Duodenal mucosa (tissue), 2 donors: Measurements from ENCODE around the gene MATN1.
A peak's percentile ranks its signal among the peaks of the same experiment; 100 is the strongest.

Source experiments
- H3K27ac ChIP-seq: one replicate; pipeline ENCODE4 v1.7.0; 2013; ENCODE audit warnings: low read depth, low read length
- H3K27me3 ChIP-seq, 2 donors: one replicate each; pipeline ENCODE4 v1.7.0; 2013; ENCODE audit warnings: low read length in 2 of 2, control low read depth in 1 of 2; ENCODE audit not compliant: insufficient read depth in 2 of 2, control insufficient read depth in 1 of 2
- H3K36me3 ChIP-seq, 2 donors: one replicate each; pipeline ENCODE4 v1.7.0; 2013; ENCODE audit warnings: low read length in 2 of 2, control low read depth in 1 of 2; ENCODE audit not compliant: insufficient read depth in 2 of 2, control insufficient read depth in 1 of 2
- H3K4me1 ChIP-seq, 2 donors: one replicate each; pipeline ENCODE4 v1.7.0; 2013; ENCODE audit warnings: low read length in 2 of 2, control low read depth in 1 of 2; ENCODE audit not compliant: insufficient read depth in 2 of 2, control insufficient read depth in 1 of 2
- H3K4me3 ChIP-seq, 2 donors: one replicate each; pipeline ENCODE4 v1.7.0; 2013; ENCODE audit warnings: low read length in 2 of 2, low read depth in 1 of 2
- H3K9ac ChIP-seq, 2 donors: one replicate each; pipeline ENCODE4 v1.7.0; 2013; ENCODE audit warnings: low read length in 2 of 2, low read depth in 1 of 2
- H3K9me3 ChIP-seq, 2 donors: one replicate each; pipeline ENCODE4 v1.7.0; 2013; ENCODE audit warnings: low read length in 2 of 2, control low read depth in 1 of 2; ENCODE audit not compliant: control insufficient read depth in 1 of 2

Gene MATN1

GRCh38 chr1:30763651-30764248, 40.4 kb upstream of the MATN1 start:
- Histone ChIP-seq H3K9ac (no peak overlapping the region), H3K4me1 (peaks cover 14 to 18% of the 10 kb centered on the region in 2 donors), H3K27ac (no peak overlapping the region), H3K27me3 (no peaks in the 10 kb centered on the region), H3K9me3 (no peaks in the 10 kb centered on the region), H3K36me3 (no peaks in the 10 kb centered on the region), H3K4me3 (no peak overlapping the region)

DNA sequence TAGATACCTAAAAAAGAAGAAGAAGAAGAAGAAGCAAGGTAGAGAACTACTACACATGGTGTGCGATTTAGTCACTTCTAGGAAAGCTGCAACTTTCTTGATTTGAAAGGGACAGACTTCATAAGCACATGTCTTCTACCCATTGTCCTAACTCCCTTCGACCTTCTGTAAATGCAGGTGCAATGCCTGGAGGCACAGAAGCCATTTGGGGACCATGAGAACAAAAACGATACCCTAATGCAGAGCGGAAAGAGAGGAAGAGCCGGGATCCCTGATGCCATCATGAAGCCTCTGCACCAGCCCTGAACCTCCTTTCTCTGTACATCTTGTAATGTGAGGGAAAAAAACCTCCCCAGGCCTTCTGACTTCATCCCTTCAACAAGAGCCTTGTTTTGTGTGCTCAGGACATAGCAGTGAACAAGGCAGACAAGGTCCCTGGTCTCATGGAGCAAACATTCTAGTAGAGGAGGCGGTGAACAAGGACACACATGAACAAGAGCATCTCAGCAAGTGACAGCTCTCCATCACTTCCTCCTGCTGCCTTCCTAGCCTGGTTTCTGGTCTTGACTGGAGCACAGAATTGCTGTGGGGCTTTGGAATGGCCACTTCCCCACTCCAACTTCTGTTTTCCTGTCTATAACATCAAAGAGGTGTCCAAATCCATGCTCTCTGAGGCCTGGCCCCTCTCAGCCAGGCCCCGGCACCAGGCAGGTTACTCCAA, 39.7 kb upstream of the MATN1 start:
- no peak overlapping the region for H3K9ac ChIP-seq

GRCh38 chr1:30762152-30762929, 39.0 kb upstream of the MATN1 start:
- Histone ChIP-seq H3K9me3 (no peaks in the 10 kb centered on the region), H3K27me3 (no peaks in the 10 kb centered on the region), H3K4me3 (no peak overlapping the region), H3K36me3 (no peaks in the 10 kb centered on the region), H3K4me1 (peaks cover 14 to 27% of the 10 kb centered on the region in 2 donors), H3K9ac (no peak overlapping the region), H3K27ac (no peak overlapping the region)

More for the DNA sequence above, 39.7 kb upstream of the MATN1 start:
- Histone ChIP-seq H3K9me3 (no peaks in the 10 kb centered on the region), H3K4me3 (no peak overlapping the region), H3K4me1 (peaks cover 14 to 25% of the 10 kb centered on the region in 2 donors), H3K27ac (no peak overlapping the region), H3K36me3 (no peaks in the 10 kb centered on the region), H3K27me3 (no peaks in the 10 kb centered on the region)

GRCh38 chr1:30761381-30762151, 38.2 kb upstream of the MATN1 start:
- Histone ChIP-seq H3K4me3 (no peak overlapping the region), H3K36me3 (no peaks in the 10 kb centered on the region), H3K4me1 (peaks cover 14 to 27% of the 10 kb centered on the region in 2 donors), H3K9ac (no peak overlapping the region), H3K27ac (no peak overlapping the region), H3K9me3 (no peaks in the 10 kb centered on the region), H3K27me3 (no peaks in the 10 kb centered on the region)

- Histone ChIP-seq H3K9me3 (no peaks in the 10 kb centered on the region), H3K36me3 (no peaks in the 10 kb centered on the region), H3K27me3 (no peaks in the 10 kb centered on the region), H3K4me3 (no peak overlapping the region), H3K4me1 (peaks cover 14 to 27% of the 10 kb centered on the region in 2 donors), H3K9ac (no peak overlapping the region), H3K27ac (no peak overlapping the region)
Observed at GRCh38 chr1:30760596-30761324, 37.4 kb upstream of the MATN1 start.

- H3K4me1 ChIP-seq, result peaks cover 14 to 27% of the 10 kb centered on the region in 2 donors
- no peaks in the 10 kb centered on the region for H3K36me3 ChIP-seq
- H3K27me3 ChIP-seq, result no peaks in the 10 kb centered on the region
- no peak overlapping the region for H3K9ac ChIP-seq
- no peak overlapping the region for H3K27ac ChIP-seq
- no peak overlapping the region for H3K4me3 ChIP-seq
- no peaks in the 10 kb centered on the region for H3K9me3 ChIP-seq
Observed at GRCh38 chr1:30759718-30760281, 36.4 kb upstream of the MATN1 start.

DNA sequence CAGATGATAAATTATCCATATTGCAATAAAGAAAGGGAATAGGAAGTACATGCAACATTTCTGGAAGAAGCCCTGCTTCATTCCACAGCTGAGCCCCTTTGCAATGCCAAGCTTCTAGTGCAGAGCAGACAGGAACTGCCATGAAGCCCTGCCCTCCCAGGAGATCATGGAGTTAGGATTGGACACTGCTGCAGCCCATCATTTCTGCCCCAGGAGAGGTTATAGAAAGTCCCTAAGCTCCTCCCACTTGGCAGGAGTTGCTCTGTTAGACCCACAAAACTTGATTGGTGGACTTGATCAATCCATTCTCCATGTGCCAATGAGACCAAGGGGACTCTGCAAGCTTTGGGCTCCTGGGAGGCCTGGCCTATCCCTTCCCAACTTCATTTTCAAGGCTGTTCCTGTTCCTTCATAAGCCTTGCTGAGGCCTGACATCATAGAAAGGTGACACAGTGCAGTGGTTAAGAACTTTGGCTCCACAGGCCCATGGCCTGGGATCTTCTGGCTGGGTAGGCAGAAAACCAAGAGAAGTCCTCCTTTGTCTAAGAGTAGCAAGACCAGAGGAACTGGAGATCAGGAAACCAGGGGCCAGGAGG, 35.5 kb upstream of the MATN1 start:
- peaks cover 14 to 27% of the 10 kb centered on the region in 2 donors for H3K4me1 ChIP-seq

GRCh38 chr1:30758121-30758688, 34.8 kb upstream of the MATN1 start:
- H3K27ac ChIP-seq, result no peak overlapping the region
- H3K9me3 ChIP-seq, result no peaks in the 10 kb centered on the region
- no peaks in the 10 kb centered on the region for H3K36me3 ChIP-seq
- peak overlapping the region; percentile 71 for H3K4me3 ChIP-seq
- no peak overlapping the region for H3K9ac ChIP-seq
- no peaks in the 10 kb centered on the region for H3K27me3 ChIP-seq
- peaks cover 14 to 27% of the 10 kb centered on the region in 2 donors for H3K4me1 ChIP-seq

More for the DNA sequence above, 35.5 kb upstream of the MATN1 start:
- Histone ChIP-seq H3K27me3 (no peaks in the 10 kb centered on the region), H3K4me3 (no peak overlapping the region), H3K9me3 (no peaks in the 10 kb centered on the region), H3K9ac (no peak overlapping the region), H3K27ac (no peak overlapping the region), H3K36me3 (no peaks in the 10 kb centered on the region)
